Mononuclear cell (primary cell): ENCODE data around the gene ALPL. TPM values are rescaled to one million over a fixed set of nuclear protein-coding genes. Genes with fewer than 3 reads are reported as not detected.
"Not testable (repeated sequence)": the region's sequence is repeated elsewhere in the genome, so short reads cannot be mapped to it uniquely, and the experiment has no call there.

ENCODE experiments used
- H3K27me3 ChIP-seq: 2 replicates; pipeline ENCODE4 v1.6.0; 2011; ENCODE audit warnings: low read length, control low read depth; ENCODE audit not compliant: insufficient read depth
- H3K4me1 ChIP-seq: 2 replicates; pipeline ENCODE4 v1.5.1; 2011; ENCODE audit warnings: mild to moderate bottlenecking, low read length, control low read depth; ENCODE audit not compliant: insufficient read depth
- H3K4me3 ChIP-seq: 2 replicates; pipeline ENCODE4 v1.5.1; 2011; ENCODE audit warnings: mild to moderate bottlenecking, low read length, moderate library complexity
- H3K9me3 ChIP-seq: 2 replicates; pipeline ENCODE4 v1.5.1; 2011; ENCODE audit warnings: low read depth, mild to moderate bottlenecking, control low read depth, low read length
- total RNA-seq: library from RNA; depleted of rRNA; stranded (reverse); fragments of >200 nt; gene quantifications from one replicate; pipeline ENCODE4 v1.2.3, GENCODE V29; 2012

The ALPL gene
- total RNA-seq, 1 donor = 0.21 TPM

- H3K9me3 ChIP-seq = no peaks in the 10 kb centered on the region
- peaks cover 26% of the 10 kb centered on the region for H3K4me1 ChIP-seq
- peaks cover 4% of the 10 kb centered on the region for H3K27me3 ChIP-seq
- H3K4me3 ChIP-seq = no peak overlapping the region
These were observed 44.1 kb downstream of the ALPL start for GRCh38 chr1:21553116-21553926.

- Histone ChIP-seq H3K4me1 (no peaks in the 10 kb centered on the region), H3K9me3 (no peaks in the 10 kb centered on the region), H3K4me3 (no peak overlapping the region)
These were observed 50.8 kb downstream of the ALPL start for GRCh38 chr1:21559788-21560567.

GRCh38 chr1:21560916-21561638, 51.9 kb downstream of the ALPL start:
- Histone ChIP-seq H3K4me1 (no peaks in the 10 kb centered on the region), H3K4me3 (no peak overlapping the region), H3K27me3 (no peaks in the 10 kb centered on the region), H3K9me3 (no peaks in the 10 kb centered on the region)

More at GRCh38 chr1:21559788-21560567, 50.8 kb downstream of the ALPL start:
- no peaks in the 10 kb centered on the region for H3K27me3 ChIP-seq

- Histone ChIP-seq H3K27me3 (no peaks in the 10 kb centered on the region), H3K4me3 (no peak overlapping the region), H3K9me3 (no peaks in the 10 kb centered on the region), H3K4me1 (no peaks in the 10 kb centered on the region)
These were observed 53.7 kb downstream of the ALPL start for GRCh38 chr1:21562896-21563295.

GRCh38 chr1:21563971-21564370, 54.7 kb downstream of the ALPL start:
- H3K4me1 ChIP-seq = no peaks in the 10 kb centered on the region
- no peak overlapping the region for H3K4me3 ChIP-seq
- no peaks in the 10 kb centered on the region for H3K27me3 ChIP-seq
- no peaks in the 10 kb centered on the region for H3K9me3 ChIP-seq

- Histone ChIP-seq H3K9me3 (no peaks in the 10 kb centered on the region), H3K4me1 (no peaks in the 10 kb centered on the region), H3K4me3 (no peak overlapping the region), H3K27me3 (no peaks in the 10 kb centered on the region)
These were observed 55.4 kb downstream of the ALPL start for GRCh38 chr1:21564521-21565095.

GRCh38 chr1:21565285-21565684, 56.1 kb downstream of the ALPL start:
- Histone ChIP-seq H3K4me3 (no peak overlapping the region), H3K27me3 (no peaks in the 10 kb centered on the region), H3K9me3 (no peaks in the 10 kb centered on the region), H3K4me1 (no peaks in the 10 kb centered on the region)

GRCh38 chr1:21566361-21566760, 57.1 kb downstream of the ALPL start:
- not testable (repeated sequence) for H3K4me1 ChIP-seq, H3K4me3 ChIP-seq, H3K27me3 ChIP-seq, H3K9me3 ChIP-seq

GRCh38 chr1:21567241-21568005, 58.2 kb downstream of the ALPL start:
- Histone ChIP-seq H3K27me3 (no peaks in the 10 kb centered on the region), H3K4me1 (no peaks in the 10 kb centered on the region), H3K4me3 (no peak overlapping the region), H3K9me3 (no peaks in the 10 kb centered on the region)

GRCh38 chr1:21568006-21568746, 59.0 kb downstream of the ALPL start:
- no peaks in the 10 kb centered on the region for H3K4me1 ChIP-seq
- no peak overlapping the region for H3K4me3 ChIP-seq
- H3K9me3 ChIP-seq = no peaks in the 10 kb centered on the region
- H3K27me3 ChIP-seq = no peaks in the 10 kb centered on the region

GRCh38 chr1:21568809-21569385, 59.7 kb downstream of the ALPL start:
- Histone ChIP-seq H3K27me3 (no peaks in the 10 kb centered on the region), H3K9me3 (no peaks in the 10 kb centered on the region), H3K4me3 (no peak overlapping the region), H3K4me1 (no peaks in the 10 kb centered on the region)

GRCh38 chr1:21569820-21570527, 60.8 kb downstream of the ALPL start:
- H3K27me3 ChIP-seq = no peaks in the 10 kb centered on the region
- no peaks in the 10 kb centered on the region for H3K9me3 ChIP-seq
- H3K4me1 ChIP-seq = no peaks in the 10 kb centered on the region
- no peak overlapping the region for H3K4me3 ChIP-seq

GRCh38 chr1:21570528-21570875, 61.3 kb downstream of the ALPL start:
- H3K27me3 ChIP-seq = no peaks in the 10 kb centered on the region
- no peaks in the 10 kb centered on the region for H3K9me3 ChIP-seq
- H3K4me1 ChIP-seq = no peaks in the 10 kb centered on the region
- no peak overlapping the region for H3K4me3 ChIP-seq
